Activated T-helper 1 cell treated with Interleukin-2 at 50 U/mL for 16 hours (primary cell): Measurements from ENCODE around the gene ZDHHC12.

Experiments
- DNase-seq: peaks from one replicate; pipeline ENCODE4 v3.0.0-alpha.2; 2020; ENCODE audit warnings: low read depth

Gene ZDHHC12

GRCh38 chr9:128723866-128724743, at the start of gene ZDHHC12:
TSS of gene ZDHHC12 (minus strand) at chr9:128724127. CDS start at chr9:128724093, 34 bp downstream.
- DNase-seq, result peak; percentile 99

- no peak for DNase-seq
Measured at GRCh38 chr9:128773049-128773448, 49.1 kb upstream of the ZDHHC12 start.

GRCh38 chr9:128771745-128772519, 48.0 kb upstream of the ZDHHC12 start, which contains the start of gene ZER1:
TSS of gene ZER1 (minus strand) at chr9:128771927. CDS start at chr9:128755565, 16,362 bp downstream.
- peak; percentile 91 for DNase-seq

GRCh38 chr9:128771094-128771721, 47.3 kb upstream of the ZDHHC12 start:
- no peak for DNase-seq

- no peak for DNase-seq
Measured at GRCh38 chr9:128770286-128771030, 46.5 kb upstream of the ZDHHC12 start.

GRCh38 chr9:128768606-128769005, 44.7 kb upstream of the ZDHHC12 start:
- no peak for DNase-seq

- no peak for DNase-seq
Measured at GRCh38 chr9:128765499-128765898, 41.6 kb upstream of the ZDHHC12 start.

GRCh38 chr9:128764361-128764760, 40.4 kb upstream of the ZDHHC12 start:
- no peak for DNase-seq

- no peak for DNase-seq
Measured at GRCh38 chr9:128762671-128763449, 38.9 kb upstream of the ZDHHC12 start.

- no peak for DNase-seq
Measured at GRCh38 chr9:128757602-128758001, 33.7 kb upstream of the ZDHHC12 start.

- no peak for DNase-seq
Measured at GRCh38 chr9:128753627-128754026, 29.7 kb upstream of the ZDHHC12 start.

GRCh38 chr9:128750926-128751595, 27.1 kb upstream of the ZDHHC12 start:
- no peak for DNase-seq

- DNase-seq, result no peak
Measured at GRCh38 chr9:128747241-128747640, 23.3 kb upstream of the ZDHHC12 start.

GRCh38 chr9:128743421-128743820, 19.5 kb upstream of the ZDHHC12 start:
- no peak for DNase-seq

- DNase-seq, result no peak
Measured at GRCh38 chr9:128742401-128742800, 18.5 kb upstream of the ZDHHC12 start.

GRCh38 chr9:128735373-128735772, 11.4 kb upstream of the ZDHHC12 start:
- no peak for DNase-seq

- DNase-seq, result no peak
Measured at GRCh38 chr9:128733256-128733655, 9.3 kb upstream of the ZDHHC12 start.

- DNase-seq, result no peak
Measured at GRCh38 chr9:128732576-128732975, 8.6 kb upstream of the ZDHHC12 start.

GRCh38 chr9:128731691-128732090, 7.8 kb upstream of the ZDHHC12 start:
- no peak for DNase-seq

GRCh38 chr9:128731093-128731492, 7.2 kb upstream of the ZDHHC12 start:
- no peak for DNase-seq
